ENCODE measurements around the gene MAP3K4. TPM values are rescaled to one million over a fixed set of nuclear protein-coding genes. Genes with fewer than 3 reads are reported as not detected.

The MAP3K4 gene
- total RNA-seq, 1 donor from 2014 or later: 66.5 TPM

- no peak for TF ChIP-seq CTCF (IDR thresholded peaks at IDR 0.05)
- Mint-ChIP-seq H3K4me1 (peaks cover 35% of the 10 kb centered on the region), H3K27me3 (peaks cover 2% of the 10 kb centered on the region), H3K9me3 (no peaks in the 10 kb centered on the region), H3K27ac (peak overlapping the region; percentile 50), H3K4me3 (peak overlapping the region; percentile 90), H3K36me3 (ENCODE audit: low read depth) (peaks cover 4% of the 10 kb centered on the region)
- POLR2A ChIA-PET: interaction anchor here (0.6 kb wide), 1 partner anchor 1183 kb away, joined by 5 read pairs; no protein-coding TSS in a partner anchor
- intact Hi-C loops (cut with micrococcal nuclease): loop anchor here (1.0 to 5.0 kb wide), 5 partner anchors 36 to 1736 kb away; partner anchors contain the start of genes PACRG and PRKN
- DNase-seq (no peak), ATAC-seq (ENCODE audit: low read depth) (no peak)
- CTCF ChIA-PET: no interaction called here
Measured at GRCh38 chr6:160990847-160991405, 643 bp upstream of the MAP3K4 start.

GRCh38 chr6:160992061-160992979 is 751 bp downstream of the MAP3K4 start:
- CTCF ChIA-PET: interaction anchor here (2.3 kb wide), 1 partner anchor 62 kb away, joined by 8 read pairs; no protein-coding TSS in a partner anchor
- DNase-seq: no peak
- H3K9me3 Mint-ChIP-seq: no peaks in the 10 kb centered on the region
- intact Hi-C loops (cut with micrococcal nuclease): loop anchor here (1.0 to 5.0 kb wide), 4 partner anchors 35 to 380 kb away; partner anchors contain the start of gene AGPAT4
- H3K4me1 Mint-ChIP-seq: peaks cover 44% of the 10 kb centered on the region
- peaks cover 6% of the 10 kb centered on the region for H3K36me3 Mint-ChIP-seq (ENCODE audit: low read depth)
- POLR2A ChIA-PET: interaction anchor here (1.4 kb wide), 1 partner anchor 282 kb away, joined by 3 read pairs; the partner anchor contains the start of gene AGPAT4
- H3K27me3 Mint-ChIP-seq: peaks cover 2% of the 10 kb centered on the region
- TF ChIP-seq CTCF (IDR thresholded peaks at IDR 0.05): no peak
- ATAC-seq (ENCODE audit: low read depth): peak; percentile 59
- H3K27ac Mint-ChIP-seq: peak overlapping the region; percentile 83
- peak overlapping the region; percentile 90 for H3K4me3 Mint-ChIP-seq

- H3K4me1 Mint-ChIP-seq: peaks cover 44% of the 10 kb centered on the region
- H3K27me3 Mint-ChIP-seq: peaks cover 2% of the 10 kb centered on the region
- H3K4me3 Mint-ChIP-seq: peak overlapping the region; percentile 90
Measured at GRCh38 chr6:160992980-160993314, 1.4 kb downstream of the MAP3K4 start.

GRCh38 chr6:160995271-160995670 is 3.7 kb downstream of the MAP3K4 start:
- TF ChIP-seq CTCF (IDR thresholded peaks at IDR 0.05): no peak
- Mint-ChIP-seq H3K4me3 (no peak overlapping the region), H3K36me3 (ENCODE audit: low read depth) (peaks cover 10% of the 10 kb centered on the region), H3K9me3 (no peaks in the 10 kb centered on the region), H3K27ac (no peak overlapping the region), H3K4me1 (peaks cover 49% of the 10 kb centered on the region), H3K27me3 (no peaks in the 10 kb centered on the region)
- POLR2A ChIA-PET: no interaction called here
- no peak for DNase-seq
- CTCF ChIA-PET: interaction anchor here (1.7 kb wide), 1 partner anchor 64 kb away, joined by 3 read pairs; no protein-coding TSS in a partner anchor
- no peak for ATAC-seq (ENCODE audit: low read depth)
- intact Hi-C loops (cut with micrococcal nuclease): no loop called here

More at GRCh38 chr6:160992980-160993314, 1.4 kb downstream of the MAP3K4 start:
- Mint-ChIP-seq H3K9me3 (no peaks in the 10 kb centered on the region), H3K27ac (peak overlapping the region; percentile 83), H3K36me3 (ENCODE audit: low read depth) (peaks cover 10% of the 10 kb centered on the region)
- intact Hi-C loops (cut with micrococcal nuclease): loop anchor here (1.0 to 5.0 kb wide), 4 partner anchors 34 to 379 kb away; partner anchors contain the start of gene AGPAT4
- TF ChIP-seq CTCF (IDR thresholded peaks at IDR 0.05): no peak
- ChIA-PET CTCF (interaction anchor here (2.3 kb wide), 1 partner anchor 63 kb away, joined by 8 read pairs; no protein-coding TSS in a partner anchor), POLR2A (no interaction called here)
- DNase-seq (no peak), ATAC-seq (ENCODE audit: low read depth) (no peak)
